ENCODE data around the gene ERC1.
"Not testable (repeated sequence)": the region's sequence is repeated elsewhere in the genome, so short reads cannot be mapped to it uniquely, and the experiment has no call there.

Gene ERC1

GRCh38 chr12:1197264-1198018 lies 206.4 kb downstream of the ERC1 start:
- no peaks in the 10 kb centered on the region for H3K27me3 ChIP-seq (ENCODE audit: control insufficient read depth, low read length)
- H3K4me1 ChIP-seq (ENCODE audit: control insufficient read depth, low read length), result peaks cover 15% of the 10 kb centered on the region
- no peak overlapping the region for H3K27ac ChIP-seq (ENCODE audit: low read depth, low read length)
- H3K9me3 ChIP-seq (ENCODE audit: control insufficient read depth, insufficient read depth, low read length), result peaks cover 15% of the 10 kb centered on the region; the same call in 1 of the 2 replicates
- H3K4me3 ChIP-seq (ENCODE audit: low read length), result no peak overlapping the region
- peaks cover 33% of the 10 kb centered on the region for H3K36me3 ChIP-seq (ENCODE audit: control insufficient read depth, low read length)
- H3F3A ChIP-seq (ENCODE audit: control insufficient read depth, insufficient read depth), result peaks cover 11% of the 10 kb centered on the region
- no peak overlapping the region for H3K4me2 ChIP-seq (ENCODE audit: low read length)
- TF ChIP-seq EZH2phosphoT487 (IDR thresholded peaks at IDR 0.05; ENCODE audit: borderline replicate concordance, low read length), result no peak
- no peak for TF ChIP-seq CTCF (IDR thresholded peaks at IDR 0.05; ENCODE audit: low read depth, low read length, poor library complexity, severe bottlenecking)
- H3K79me2 ChIP-seq (ENCODE audit: control insufficient read depth, low read length), result no peaks in the 10 kb centered on the region
- no peaks in the 10 kb centered on the region for H3K9me2 ChIP-seq (replicated peaks; ENCODE audit: control insufficient read depth, low read length)
- no peaks in the 10 kb centered on the region for H4K20me1 ChIP-seq (ENCODE audit: control insufficient read depth, insufficient read depth, low read depth, low read length)

- H3K27ac ChIP-seq (ENCODE audit: low read depth, low read length); H3K4me3 ChIP-seq (ENCODE audit: low read length); H3K27me3 ChIP-seq (ENCODE audit: control insufficient read depth, low read length); H3K9me2 ChIP-seq (replicated peaks; ENCODE audit: control insufficient read depth, low read length); H4K20me1 ChIP-seq (ENCODE audit: control insufficient read depth, insufficient read depth, low read depth, low read length); H3K4me2 ChIP-seq (ENCODE audit: low read length): not testable (repeated sequence)
- Histone ChIP-seq H3K4me1 (ENCODE audit: control insufficient read depth, low read length) (peaks cover 25% of the 10 kb centered on the region), H3K36me3 (ENCODE audit: control insufficient read depth, low read length) (peaks cover 29% of the 10 kb centered on the region), H3F3A (ENCODE audit: control insufficient read depth, insufficient read depth) (peaks cover 14% of the 10 kb centered on the region), H3K79me2 (ENCODE audit: control insufficient read depth, low read length) (peaks cover 11% of the 10 kb centered on the region), H3K9me3 (ENCODE audit: control insufficient read depth, insufficient read depth, low read length) (peaks cover 15% of the 10 kb centered on the region; the same call in 1 of the 2 replicates)
Observed at GRCh38 chr12:1198854-1199253, 207.8 kb downstream of the ERC1 start.

GRCh38 chr12:1199700-1200099 lies 208.7 kb downstream of the ERC1 start:
- Histone ChIP-seq H3K4me3 (ENCODE audit: low read length) (no peak overlapping the region), H3K27me3 (ENCODE audit: control insufficient read depth, low read length) (no peaks in the 10 kb centered on the region)

More at GRCh38 chr12:1199700-1200099, 208.7 kb downstream of the ERC1 start:
- Histone ChIP-seq H3K4me1 (ENCODE audit: control insufficient read depth, low read length) (peaks cover 34% of the 10 kb centered on the region), H3K4me2 (ENCODE audit: low read length) (no peak overlapping the region), H3K36me3 (ENCODE audit: control insufficient read depth, low read length) (peaks cover 33% of the 10 kb centered on the region), H3F3A (ENCODE audit: control insufficient read depth, insufficient read depth) (peaks cover 21% of the 10 kb centered on the region), H3K27ac (ENCODE audit: low read depth, low read length) (no peak overlapping the region), H3K9me3 (ENCODE audit: control insufficient read depth, insufficient read depth, low read length) (peaks cover 15% of the 10 kb centered on the region; the same call in 1 of the 2 replicates), H3K9me2 (replicated peaks; ENCODE audit: control insufficient read depth, low read length) (no peaks in the 10 kb centered on the region), H4K20me1 (ENCODE audit: control insufficient read depth, insufficient read depth, low read depth, low read length) (no peaks in the 10 kb centered on the region), H3K79me2 (ENCODE audit: control insufficient read depth, low read length) (peaks cover 11% of the 10 kb centered on the region)
- TF ChIP-seq CTCF (IDR thresholded peaks at IDR 0.05; ENCODE audit: low read depth, low read length, poor library complexity, severe bottlenecking) (no peak), EZH2phosphoT487 (IDR thresholded peaks at IDR 0.05; ENCODE audit: borderline replicate concordance, low read length) (no peak)

All from DOHH2 (cell line).